Osteocyte (in vitro differentiated cells): Measurements from ENCODE around the gene CLNS1A. TPM values are rescaled to one million over a fixed set of nuclear protein-coding genes. Genes with fewer than 3 reads are reported as not detected.

ENCODE experiments used
- DNase-seq: peaks from one replicate; pipeline ENCODE4 v3.0.0; 2021; ENCODE audit warnings: mixed read lengths; ENCODE audit not compliant: unreplicated experiment; ENCODE audit errors: extremely low spot score
- H3K27ac Mint-ChIP-seq: one replicate; pipeline ENCODE4 v1.8.0; 2021; ENCODE audit warnings: mild to moderate bottlenecking, mixed read lengths; ENCODE audit not compliant: unreplicated experiment
- H3K27me3 Mint-ChIP-seq: one replicate; pipeline ENCODE4 v1.8.0; 2021; ENCODE audit warnings: mixed read lengths; ENCODE audit not compliant: unreplicated experiment
- H3K36me3 Mint-ChIP-seq: one replicate; pipeline ENCODE4 v1.8.0; 2021; ENCODE audit warnings: mixed read lengths; ENCODE audit not compliant: unreplicated experiment
- H3K4me1 Mint-ChIP-seq: one replicate; pipeline ENCODE4 v1.8.0; 2021; ENCODE audit warnings: mixed read lengths; ENCODE audit not compliant: unreplicated experiment
- H3K4me3 Mint-ChIP-seq: one replicate; pipeline ENCODE4 v1.8.0; 2021; ENCODE audit warnings: mild to moderate bottlenecking, moderate library complexity, mixed read lengths; ENCODE audit not compliant: unreplicated experiment
- H3K9me3 Mint-ChIP-seq: one replicate; pipeline ENCODE4 v1.8.0; 2021; ENCODE audit warnings: mixed read lengths; ENCODE audit not compliant: unreplicated experiment
- CTCF ChIP-seq: fragments of 200-600 bp; sonication (generic); IDR thresholded peaks from 2 replicates; pipeline ENCODE4 v1.5.0; 2021; ENCODE audit warnings: antibody characterized with exemption, mild to moderate bottlenecking, moderate library complexity
- total RNA-seq: library from RNA; stranded (reverse); gene quantifications from 2 replicates; pipeline ENCODE4 v1.2.1, GENCODE V29; 2021

CLNS1A gene
- total RNA-seq, 1 donor from 2014 or later = 88.0 TPM

GRCh38 chr11:77598195-77598594 lies 39.4 kb downstream of the CLNS1A start:
- H3K4me1 Mint-ChIP-seq = peaks cover 12% of the 10 kb centered on the region
- no peak overlapping the region for H3K4me3 Mint-ChIP-seq
- DNase-seq = no peak
- peaks cover 3% of the 10 kb centered on the region for H3K36me3 Mint-ChIP-seq
- TF ChIP-seq CTCF = no peak
- no peaks in the 10 kb centered on the region for H3K9me3 Mint-ChIP-seq
- H3K27me3 Mint-ChIP-seq = no peaks in the 10 kb centered on the region
- H3K27ac Mint-ChIP-seq = no peak overlapping the region

- no peak for TF ChIP-seq CTCF
- no peak for DNase-seq
- H3K4me1 Mint-ChIP-seq = peaks cover 3% of the 10 kb centered on the region
- H3K4me3 Mint-ChIP-seq = no peak overlapping the region
- H3K27me3 Mint-ChIP-seq = no peaks in the 10 kb centered on the region
- no peak overlapping the region for H3K27ac Mint-ChIP-seq
- peaks cover 3% of the 10 kb centered on the region for H3K36me3 Mint-ChIP-seq
- H3K9me3 Mint-ChIP-seq = no peaks in the 10 kb centered on the region
Measured at GRCh38 chr11:77596626-77597025, 41.0 kb downstream of the CLNS1A start.

GRCh38 chr11:77593883-77594282 lies 43.7 kb downstream of the CLNS1A start:
- Mint-ChIP-seq H3K4me1 (peaks cover 16% of the 10 kb centered on the region), H3K27me3 (no peaks in the 10 kb centered on the region), H3K27ac (no peak overlapping the region), H3K9me3 (no peaks in the 10 kb centered on the region), H3K4me3 (no peak overlapping the region), H3K36me3 (peaks cover 3% of the 10 kb centered on the region)
- TF ChIP-seq CTCF = no peak
- no peak for DNase-seq

GRCh38 chr11:77592727-77593126 lies 44.9 kb downstream of the CLNS1A start:
- no peaks in the 10 kb centered on the region for H3K36me3 Mint-ChIP-seq
- TF ChIP-seq CTCF = no peak
- no peak overlapping the region for H3K27ac Mint-ChIP-seq
- no peak overlapping the region for H3K4me3 Mint-ChIP-seq
- H3K4me1 Mint-ChIP-seq = peaks cover 18% of the 10 kb centered on the region
- H3K27me3 Mint-ChIP-seq = no peaks in the 10 kb centered on the region
- DNase-seq = no peak
- H3K9me3 Mint-ChIP-seq = no peaks in the 10 kb centered on the region

- Mint-ChIP-seq H3K9me3 (no peaks in the 10 kb centered on the region), H3K4me3 (peak overlapping the region; percentile 85), H3K4me1 (peaks cover 15% of the 10 kb centered on the region), H3K27ac (no peak overlapping the region), H3K27me3 (peaks cover 5% of the 10 kb centered on the region), H3K36me3 (no peaks in the 10 kb centered on the region)
- no peak for DNase-seq
- no peak for TF ChIP-seq CTCF
Measured at GRCh38 chr11:77590194-77590782, 47.3 kb downstream of the CLNS1A start.
